HG03159 (cell line): ENCODE results near the gene SLC2A9.

ENCODE experiments used
- ATAC-seq: cut with Tn5 transposase; IDR thresholded peaks from one replicate; pipeline ENCODE4 v1.9.1; 2021; ENCODE audit warnings: mild to moderate bottlenecking, moderate library complexity; ENCODE audit not compliant: unreplicated experiment

Gene SLC2A9

DNA sequence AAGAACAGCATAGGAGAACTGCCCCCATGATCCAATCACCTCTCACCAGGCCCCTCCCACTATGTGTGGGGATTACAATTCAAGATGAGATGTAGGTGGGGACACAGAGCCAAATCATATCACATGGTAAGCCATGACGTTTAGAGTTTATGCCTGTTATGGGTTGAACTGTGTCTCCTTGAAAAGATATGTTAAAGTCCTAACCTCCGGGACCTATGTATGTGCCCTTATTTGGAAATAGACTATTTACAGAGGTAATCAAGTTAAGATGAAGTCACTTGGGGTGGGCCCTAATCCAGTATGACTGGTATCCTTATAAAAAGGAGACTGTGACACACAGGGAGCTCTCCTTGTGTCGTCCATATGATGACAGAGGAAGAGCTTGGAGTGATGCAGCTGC, 25.2 kb upstream of the SLC2A9 start:
- ATAC-seq: no peak

DNA sequence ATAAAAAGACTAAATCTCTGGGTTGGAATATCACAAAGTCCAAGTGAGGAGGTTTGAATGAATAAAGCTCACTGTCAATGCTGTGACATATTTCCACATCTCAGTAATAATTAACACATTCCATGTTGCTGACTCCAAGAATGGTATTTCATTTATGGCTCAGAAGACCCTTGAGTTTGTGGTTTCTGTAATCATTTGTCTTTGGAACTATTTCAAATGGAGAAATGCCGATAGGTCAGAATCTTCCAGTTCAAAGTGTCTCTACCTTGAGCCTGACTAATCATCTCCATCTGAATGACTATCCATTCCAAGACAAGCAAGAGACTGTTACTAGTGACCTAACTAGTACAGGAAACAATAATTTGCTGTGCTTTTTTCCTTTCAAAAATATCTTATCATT, 24.2 kb upstream of the SLC2A9 start:
- no peak for ATAC-seq

GRCh38 chr4:10041036-10041435, 19.7 kb upstream of the SLC2A9 start:
- no peak for ATAC-seq

GRCh38 chr4:10040049-10040892, 19.0 kb upstream of the SLC2A9 start:
- no peak for ATAC-seq

GRCh38 chr4:10036807-10037342, 15.6 kb upstream of the SLC2A9 start:
- ATAC-seq: no peak

DNA sequence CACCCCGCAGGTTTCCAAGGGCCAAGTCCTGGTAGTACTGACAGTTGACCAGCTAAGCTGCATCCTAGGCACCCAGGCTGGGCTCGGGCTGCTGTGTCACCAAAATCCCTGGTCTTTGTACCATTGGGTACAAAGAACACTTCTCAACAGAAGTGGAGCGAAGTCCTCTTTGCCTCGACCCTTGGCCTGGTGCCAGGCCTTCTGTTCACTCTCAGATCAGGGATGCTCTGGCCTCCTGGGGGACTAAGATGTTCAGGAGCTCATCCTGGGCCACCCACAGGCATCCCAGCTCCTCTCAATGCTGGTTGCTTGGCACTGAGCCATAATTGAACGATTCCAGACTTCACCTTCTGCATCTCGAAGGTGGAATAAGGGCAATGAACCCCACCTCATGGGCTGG, 13.8 kb upstream of the SLC2A9 start:
- ATAC-seq: no peak

- no peak for ATAC-seq
Measured at GRCh38 chr4:10034612-10035104, 13.4 kb upstream of the SLC2A9 start.

DNA sequence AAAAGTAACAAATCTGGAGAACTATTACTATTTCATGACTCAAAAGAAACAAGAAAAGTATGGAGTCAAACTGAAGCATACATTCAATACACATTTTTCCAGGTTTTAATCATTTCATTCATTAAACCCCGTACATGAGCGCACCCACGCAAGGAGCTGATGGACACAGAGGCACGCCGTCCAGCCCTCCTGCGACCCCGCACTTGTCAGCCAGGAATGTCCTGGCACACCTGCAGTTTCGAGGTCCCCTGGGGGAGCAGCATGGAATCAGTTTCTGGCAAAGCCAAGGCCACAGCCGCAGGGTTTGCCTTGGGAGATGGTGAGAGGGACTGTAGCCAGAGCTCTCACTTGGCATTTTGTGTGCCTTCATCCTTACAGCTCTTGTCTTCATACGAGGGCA, 12.8 kb upstream of the SLC2A9 start:
- no peak for ATAC-seq

DNA sequence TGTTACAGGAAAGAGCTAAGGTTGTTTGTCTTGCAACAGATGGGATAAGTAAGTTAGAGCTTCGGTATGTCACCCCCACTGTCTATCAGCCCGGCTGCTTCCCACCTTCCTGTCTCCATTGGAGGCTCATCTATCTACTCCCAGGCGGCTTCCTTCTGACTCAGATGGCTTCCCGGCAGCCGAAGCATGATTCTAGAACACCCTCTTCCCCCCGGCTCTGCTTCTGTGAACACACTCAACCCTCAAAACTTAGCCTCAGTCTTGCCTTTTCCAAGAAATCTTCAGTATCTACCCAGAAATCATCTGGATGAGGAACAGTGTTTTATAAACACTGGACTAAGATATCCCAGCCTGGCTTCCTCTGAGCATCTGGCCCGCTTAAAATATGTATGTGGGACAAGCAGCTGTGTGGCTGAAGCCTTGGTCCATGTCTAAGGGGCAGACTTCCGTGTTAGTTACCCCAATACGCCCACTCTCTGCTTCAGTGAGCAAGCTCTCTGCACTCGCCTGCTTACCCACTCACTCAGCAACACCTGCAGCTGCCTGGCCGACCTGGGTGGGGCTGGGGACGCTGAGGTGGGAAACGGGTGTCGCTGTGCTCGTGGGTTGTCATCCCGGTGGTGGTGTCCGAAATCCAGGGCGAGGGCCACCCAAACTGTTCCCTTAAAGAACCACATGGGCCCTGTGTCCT, 12.0 kb upstream of the SLC2A9 start:
- ATAC-seq: no peak

DNA sequence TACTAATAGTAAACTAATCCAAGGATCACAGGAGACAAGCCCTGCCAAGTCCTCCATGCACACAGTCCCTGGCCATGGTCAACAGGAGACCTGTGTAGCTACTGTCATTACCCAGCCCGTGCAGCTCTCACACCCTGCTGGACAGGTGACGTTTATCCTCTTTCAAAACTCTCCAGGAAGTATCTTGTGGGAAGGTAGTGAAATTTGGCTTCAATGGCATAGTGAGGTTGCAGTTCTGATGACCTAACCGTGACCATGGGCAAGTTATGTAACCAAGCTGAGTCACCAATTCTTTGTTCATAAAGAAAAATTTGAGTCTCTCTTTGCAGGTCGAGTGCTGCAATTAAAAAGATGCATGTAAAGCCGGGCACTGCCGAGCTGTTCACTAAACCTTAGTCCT, 11.3 kb upstream of the SLC2A9 start:
- no peak for ATAC-seq

GRCh38 chr4:10031668-10032590, 10.6 kb upstream of the SLC2A9 start:
- no peak for ATAC-seq

GRCh38 chr4:10030972-10031667, 9.8 kb upstream of the SLC2A9 start:
- ATAC-seq: no peak

DNA sequence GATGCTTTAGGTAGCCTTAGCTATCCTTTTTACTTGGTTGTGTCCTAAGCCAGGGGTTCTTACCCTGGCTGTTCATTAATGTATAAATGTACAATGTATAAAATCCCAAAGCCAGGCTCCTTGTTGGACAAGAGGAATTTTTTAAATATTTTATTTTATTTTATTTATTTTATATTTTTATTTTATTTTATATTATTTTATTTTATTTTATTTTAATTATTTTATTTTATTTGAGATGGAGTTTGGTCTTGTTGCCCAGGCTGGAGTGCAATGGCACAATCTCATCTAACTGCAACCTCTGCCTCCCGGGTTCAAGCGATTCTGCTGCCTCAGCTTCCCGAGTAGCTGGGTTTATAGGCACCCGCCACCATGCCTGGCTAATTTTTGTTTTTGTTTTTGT, 8.1 kb upstream of the SLC2A9 start:
- no peak for ATAC-seq

GRCh38 chr4:10028910-10029309, 7.6 kb upstream of the SLC2A9 start:
- ATAC-seq: no peak

DNA sequence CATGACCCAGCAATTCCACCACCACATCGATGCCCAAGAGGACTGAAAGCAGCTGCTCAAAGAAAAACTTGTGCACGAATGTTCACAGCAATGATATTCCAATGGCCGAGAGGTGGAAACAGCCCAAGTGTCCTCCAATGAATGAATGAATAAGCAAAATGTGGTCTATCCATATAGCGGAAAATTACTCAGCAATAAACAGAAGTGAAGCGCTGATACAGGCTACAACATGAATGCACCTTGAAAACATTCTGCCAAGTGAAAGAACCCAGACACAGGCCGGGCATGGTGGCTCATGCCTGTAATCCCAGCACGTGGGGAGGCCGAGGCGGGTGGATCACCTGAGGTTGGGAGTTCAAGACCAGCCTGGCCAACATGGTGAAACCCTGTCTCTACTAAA, 5.2 kb upstream of the SLC2A9 start:
- no peak for ATAC-seq

DNA sequence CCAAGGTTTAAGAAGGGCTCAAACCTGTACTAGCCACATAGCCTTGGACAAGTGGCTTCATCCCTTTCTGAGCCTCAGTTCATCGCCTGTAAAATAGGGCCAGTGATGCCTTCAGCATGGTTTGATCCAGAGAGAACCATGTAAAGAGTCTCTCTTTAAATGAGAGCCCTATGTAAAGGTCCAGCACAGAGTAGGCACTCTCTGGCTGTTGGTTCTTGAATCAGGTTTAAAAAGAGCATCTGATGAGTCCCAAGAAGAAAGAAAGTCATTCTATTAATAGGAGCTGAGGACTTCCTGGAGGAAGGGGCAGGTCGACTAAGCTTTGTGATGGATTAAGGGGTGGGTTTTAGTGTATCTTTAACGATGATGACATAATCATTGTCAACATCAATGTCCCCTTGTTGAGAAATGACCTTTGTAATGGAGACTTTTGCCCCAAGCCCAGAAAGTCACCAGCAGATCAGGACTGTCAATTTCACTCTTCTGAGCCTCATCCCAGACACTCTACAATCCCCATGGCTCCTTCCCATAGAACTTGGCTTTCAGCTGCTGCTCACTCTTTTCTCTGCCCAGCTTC, 4.0 kb upstream of the SLC2A9 start:
- ATAC-seq: no peak

DNA sequence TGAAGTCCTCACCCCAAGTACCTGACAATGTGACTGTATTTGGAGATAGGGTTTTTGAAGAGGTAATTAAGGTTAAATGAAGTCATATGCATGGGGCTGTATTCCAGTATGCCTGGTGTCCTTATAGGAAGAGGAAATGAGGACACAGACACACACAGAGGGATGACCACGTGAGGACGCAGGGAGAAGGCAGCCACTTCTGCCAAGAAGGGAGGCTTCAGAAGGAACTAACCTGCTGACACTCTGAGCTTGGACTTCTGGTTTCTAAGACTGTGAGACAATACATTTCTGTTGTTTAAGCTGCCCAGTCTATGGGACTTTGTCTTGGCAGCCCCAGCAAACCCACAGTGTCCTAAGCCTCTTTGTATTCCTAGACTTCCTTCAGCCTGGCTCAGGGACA, 3.0 kb upstream of the SLC2A9 start:
- no peak for ATAC-seq

DNA sequence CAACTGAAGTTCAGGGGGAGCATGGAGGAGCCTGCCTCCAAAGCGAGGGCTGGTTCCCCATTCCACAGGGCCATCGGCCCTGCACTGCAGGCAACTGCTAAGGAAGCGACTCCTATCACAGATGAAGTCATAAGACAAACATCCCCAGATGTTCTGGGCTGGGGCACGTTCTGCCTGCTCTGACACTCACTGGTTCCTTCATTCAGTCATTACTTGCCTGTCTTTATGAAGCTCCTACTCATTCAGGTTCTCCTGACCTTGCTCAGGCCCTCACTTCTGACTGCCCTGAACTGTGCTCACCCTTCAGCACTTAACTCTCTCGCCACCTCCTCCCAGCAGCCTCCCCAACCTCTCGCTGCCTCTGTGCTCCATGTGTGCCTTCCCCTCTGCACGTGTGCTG, 2.5 kb upstream of the SLC2A9 start:
- no peak for ATAC-seq

DNA sequence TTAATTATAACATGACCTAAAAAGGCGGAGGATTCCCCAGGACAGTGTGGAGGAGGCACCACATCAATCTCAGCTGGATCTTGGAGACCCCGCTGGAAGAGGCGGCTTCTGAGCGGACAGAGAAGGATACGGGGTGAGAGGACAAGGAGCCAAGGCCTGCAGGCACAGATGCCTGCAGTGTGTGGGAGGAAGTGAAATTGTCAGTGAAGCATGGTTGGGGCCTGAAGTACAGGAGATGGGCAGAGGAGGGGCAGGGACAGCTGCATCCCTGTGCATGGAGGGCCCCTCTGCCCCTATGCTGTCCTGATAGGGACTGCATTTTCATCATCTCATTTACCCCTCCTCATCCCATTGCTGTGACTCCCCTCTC, 1.7 kb upstream of the SLC2A9 start:
- ATAC-seq: no peak
